ENCODE data around the gene WNT1.

WNT1 gene

GRCh38 chr12:48991247-48992050 lies 13.3 kb downstream of the WNT1 start:
- Histone ChIP-seq H3K9me3 (replicated peaks; ENCODE audit: insufficient read depth, low read length) (no peaks in the 10 kb centered on the region), H3K4me2 (ENCODE audit: low read depth, low read length) (no peak overlapping the region), H3F3A (ENCODE audit: insufficient read depth, low read length) (peaks cover 4% of the 10 kb centered on the region; the same call in 1 of the 2 replicates), H2AFZ (ENCODE audit: low read length) (no peak overlapping the region), H3K79me2 (ENCODE audit: low read length) (no peaks in the 10 kb centered on the region), H3K9ac (ENCODE audit: low read length) (no peak overlapping the region), H4K20me1 (ENCODE audit: insufficient read depth, low read length) (no peaks in the 10 kb centered on the region), H3K27me3 (replicated peaks; ENCODE audit: insufficient read depth, low read length) (peaks cover 22% of the 10 kb centered on the region), H3K4me3 (ENCODE audit: low read length) (no peak overlapping the region), H3K9me2 (replicated peaks; ENCODE audit: insufficient read depth, low read length) (no peaks in the 10 kb centered on the region), H3K4me1 (ENCODE audit: low read length) (no peaks in the 10 kb centered on the region), H3K27ac (ENCODE audit: low read length) (no peak overlapping the region), H3K36me3 (replicated peaks; ENCODE audit: insufficient read depth, low read length) (no peaks in the 10 kb centered on the region)
- TF ChIP-seq EZH2 (optimal IDR thresholded peaks at IDR 0.05; ENCODE audit: low read depth, low read length) (no peak), EZH2phosphoT487 (IDR thresholded peaks at IDR 0.05; ENCODE audit: low read length) (no peak), CTCF (IDR thresholded peaks at IDR 0.05; ENCODE audit: low read length) (no peak)
- peak; percentile 3 for DNase-seq

- no peak overlapping the region for H3K4me2 ChIP-seq (ENCODE audit: low read depth, low read length)
- no peaks in the 10 kb centered on the region for H3K9me3 ChIP-seq (replicated peaks; ENCODE audit: insufficient read depth, low read length)
- TF ChIP-seq EZH2phosphoT487 (IDR thresholded peaks at IDR 0.05; ENCODE audit: low read length) (no peak), EZH2 (optimal IDR thresholded peaks at IDR 0.05; ENCODE audit: low read depth, low read length) (no peak), CTCF (IDR thresholded peaks at IDR 0.05; ENCODE audit: low read length) (no peak)
- H3K4me3 ChIP-seq (ENCODE audit: low read length), result no peak overlapping the region
- H3K36me3 ChIP-seq (replicated peaks; ENCODE audit: insufficient read depth, low read length), result no peaks in the 10 kb centered on the region
- H4K20me1 ChIP-seq (ENCODE audit: insufficient read depth, low read length), result no peaks in the 10 kb centered on the region
- H3K27me3 ChIP-seq (replicated peaks; ENCODE audit: insufficient read depth, low read length), result peaks cover 25% of the 10 kb centered on the region
- peaks cover 8% of the 10 kb centered on the region; the same call in 1 of the 2 replicates for H3F3A ChIP-seq (ENCODE audit: insufficient read depth, low read length)
- H2AFZ ChIP-seq (ENCODE audit: low read length), result no peak overlapping the region
- H3K4me1 ChIP-seq (ENCODE audit: low read length), result no peaks in the 10 kb centered on the region
- no peak for DNase-seq
- H3K9me2 ChIP-seq (replicated peaks; ENCODE audit: insufficient read depth, low read length), result no peaks in the 10 kb centered on the region
- H3K9ac ChIP-seq (ENCODE audit: low read length), result no peak overlapping the region
- H3K27ac ChIP-seq (ENCODE audit: low read length), result no peak overlapping the region
- H3K79me2 ChIP-seq (ENCODE audit: low read length), result no peaks in the 10 kb centered on the region
Measured at GRCh38 chr12:48993787-48994186, 15.7 kb downstream of the WNT1 start.

- Histone ChIP-seq H3K36me3 (replicated peaks; ENCODE audit: insufficient read depth, low read length) (no peaks in the 10 kb centered on the region), H3K27me3 (replicated peaks; ENCODE audit: insufficient read depth, low read length) (peaks cover 21% of the 10 kb centered on the region), H3K79me2 (ENCODE audit: low read length) (no peaks in the 10 kb centered on the region), H2AFZ (ENCODE audit: low read length) (no peak overlapping the region), H3K4me3 (ENCODE audit: low read length) (no peak overlapping the region), H3K9ac (ENCODE audit: low read length) (no peak overlapping the region), H3K4me2 (ENCODE audit: low read depth, low read length) (no peak overlapping the region), H3K4me1 (ENCODE audit: low read length) (no peaks in the 10 kb centered on the region), H3K9me3 (replicated peaks; ENCODE audit: insufficient read depth, low read length) (no peaks in the 10 kb centered on the region), H4K20me1 (ENCODE audit: insufficient read depth, low read length) (no peaks in the 10 kb centered on the region), H3F3A (ENCODE audit: insufficient read depth, low read length) (peaks cover 10% of the 10 kb centered on the region; the same call in 1 of the 2 replicates), H3K27ac (ENCODE audit: low read length) (no peak overlapping the region), H3K9me2 (replicated peaks; ENCODE audit: insufficient read depth, low read length) (no peaks in the 10 kb centered on the region)
- no peak for DNase-seq
- no peak for TF ChIP-seq EZH2 (optimal IDR thresholded peaks at IDR 0.05; ENCODE audit: low read depth, low read length)
- TF ChIP-seq EZH2phosphoT487 (IDR thresholded peaks at IDR 0.05; ENCODE audit: low read length), result no peak
Measured at GRCh38 chr12:48994224-48995085, 16.3 kb downstream of the WNT1 start.
